ENCODE results near the gene TLR2. TPM values are rescaled to one million over a fixed set of nuclear protein-coding genes. Genes with fewer than 3 reads are reported as not detected.

Gene TLR2, protein sequence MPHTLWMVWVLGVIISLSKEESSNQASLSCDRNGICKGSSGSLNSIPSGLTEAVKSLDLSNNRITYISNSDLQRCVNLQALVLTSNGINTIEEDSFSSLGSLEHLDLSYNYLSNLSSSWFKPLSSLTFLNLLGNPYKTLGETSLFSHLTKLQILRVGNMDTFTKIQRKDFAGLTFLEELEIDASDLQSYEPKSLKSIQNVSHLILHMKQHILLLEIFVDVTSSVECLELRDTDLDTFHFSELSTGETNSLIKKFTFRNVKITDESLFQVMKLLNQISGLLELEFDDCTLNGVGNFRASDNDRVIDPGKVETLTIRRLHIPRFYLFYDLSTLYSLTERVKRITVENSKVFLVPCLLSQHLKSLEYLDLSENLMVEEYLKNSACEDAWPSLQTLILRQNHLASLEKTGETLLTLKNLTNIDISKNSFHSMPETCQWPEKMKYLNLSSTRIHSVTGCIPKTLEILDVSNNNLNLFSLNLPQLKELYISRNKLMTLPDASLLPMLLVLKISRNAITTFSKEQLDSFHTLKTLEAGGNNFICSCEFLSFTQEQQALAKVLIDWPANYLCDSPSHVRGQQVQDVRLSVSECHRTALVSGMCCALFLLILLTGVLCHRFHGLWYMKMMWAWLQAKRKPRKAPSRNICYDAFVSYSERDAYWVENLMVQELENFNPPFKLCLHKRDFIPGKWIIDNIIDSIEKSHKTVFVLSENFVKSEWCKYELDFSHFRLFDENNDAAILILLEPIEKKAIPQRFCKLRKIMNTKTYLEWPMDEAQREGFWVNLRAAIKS
- 7.1 TPM for total RNA-seq

DNA sequence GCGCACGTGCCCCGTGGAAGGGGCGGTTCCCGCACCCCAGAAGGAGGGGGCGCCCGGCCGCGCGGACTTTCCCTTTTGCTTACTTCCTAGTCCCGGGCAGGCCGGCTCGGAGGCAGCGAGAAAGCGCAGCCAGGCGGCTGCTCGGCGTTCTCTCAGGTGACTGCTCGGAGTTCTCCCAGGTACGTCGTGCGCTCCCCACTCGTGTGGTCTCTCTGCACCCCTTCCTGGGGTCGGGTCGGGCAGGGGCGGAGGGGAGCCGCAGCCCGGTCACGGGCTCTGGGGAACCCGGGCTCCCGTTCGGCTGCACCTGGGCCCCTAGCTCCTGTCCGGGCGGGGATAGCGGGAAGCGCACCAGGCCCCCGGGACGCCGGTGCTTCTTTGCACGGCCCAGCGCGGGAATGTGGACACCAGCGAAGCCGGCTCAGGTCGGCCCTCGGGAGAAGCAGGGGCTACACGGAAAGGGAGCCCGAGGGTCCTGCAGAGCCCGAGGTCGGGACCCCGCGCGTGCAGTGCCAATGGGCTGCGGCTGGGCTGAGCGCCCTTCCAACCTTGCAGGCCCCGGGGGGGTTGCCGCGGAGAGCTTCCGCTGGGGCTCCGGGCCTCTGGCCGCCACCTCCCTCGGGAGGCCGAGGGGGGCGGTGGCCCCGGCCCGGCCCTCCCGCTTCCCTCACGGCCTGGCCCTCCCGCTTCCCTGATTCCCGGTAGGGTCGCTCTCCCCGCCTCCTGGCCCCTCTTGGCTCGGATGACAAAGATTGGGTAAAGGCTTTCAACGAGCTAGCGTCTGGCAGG, at the start of gene TLR2:
Gene TLR2, plus strand, starts transcription at position 99 of the 789 bp plus-strand sequence. CDS start 18,628 bp downstream, outside the sequence.
- DNase-seq, result peak; percentile 57

DNA sequence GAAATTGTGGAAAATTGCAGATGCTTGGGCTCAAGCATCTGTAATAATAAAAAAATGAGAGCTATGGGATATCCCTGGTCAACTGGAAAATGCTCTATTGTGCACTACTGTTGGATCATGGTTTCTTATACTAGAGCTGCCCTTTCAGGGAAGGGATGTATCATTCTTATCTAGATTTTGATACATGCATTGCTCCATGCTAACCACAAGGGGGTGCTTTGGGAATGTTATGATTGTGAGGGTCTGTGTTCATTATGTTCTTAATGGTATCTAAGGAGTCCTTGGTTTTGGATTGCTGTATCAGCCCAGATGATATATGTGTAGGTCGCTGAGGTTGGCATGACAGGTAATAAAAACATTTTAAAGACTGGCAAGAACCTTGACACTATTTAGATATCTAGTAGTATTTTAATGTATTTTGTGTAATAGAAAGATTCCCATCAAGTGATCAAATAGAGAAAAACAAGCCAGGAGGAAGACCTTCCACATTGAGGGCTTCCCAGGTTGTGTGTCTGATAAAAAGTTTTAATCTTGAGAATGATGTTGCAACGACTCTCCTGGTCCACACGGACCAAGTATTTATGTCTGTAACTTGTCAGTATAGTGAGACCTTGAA, 49.2 kb upstream of the TLR2 start:
- peak; percentile 31 for DNase-seq

DNA sequence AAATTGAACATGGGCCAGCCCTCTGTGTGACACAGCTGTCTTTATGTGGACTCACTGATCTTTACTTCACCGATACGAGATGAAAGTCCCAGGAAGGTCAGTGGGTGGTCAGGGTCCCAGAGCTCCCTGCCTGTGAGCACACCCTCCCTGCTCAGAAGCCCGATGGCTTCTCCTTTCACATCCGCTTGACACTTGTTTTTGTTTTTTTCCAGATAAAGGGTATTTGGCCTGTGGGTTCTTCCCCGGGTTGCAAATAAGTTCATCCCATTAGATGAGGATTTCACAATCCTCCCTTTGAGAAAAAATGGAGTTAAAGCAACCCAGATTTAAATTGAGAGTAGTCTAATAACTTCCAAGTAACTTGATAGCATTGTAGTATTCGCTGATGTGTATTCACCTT, 48.2 kb upstream of the TLR2 start:
- no peak for DNase-seq

DNA sequence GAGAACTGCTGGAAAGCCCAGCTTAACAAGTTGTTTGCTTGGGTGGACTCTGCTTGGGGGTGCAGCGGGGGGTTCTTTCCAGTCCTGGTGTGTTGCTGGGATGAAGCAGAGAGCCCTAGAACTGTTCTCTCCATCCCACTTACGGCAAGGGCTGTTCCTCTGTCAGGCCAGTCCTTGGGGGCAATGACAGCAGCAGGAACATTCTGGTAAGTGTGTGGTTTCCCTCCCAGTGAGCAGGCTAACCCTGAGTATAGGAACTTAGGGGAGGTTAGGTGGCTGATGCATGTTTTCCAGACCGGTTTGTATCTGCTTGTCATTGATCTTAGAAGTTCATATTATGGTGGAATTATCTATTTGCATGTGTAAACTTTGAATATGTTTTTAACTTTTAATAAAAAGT, 46.9 kb upstream of the TLR2 start:
- DNase-seq, result no peak

DNA sequence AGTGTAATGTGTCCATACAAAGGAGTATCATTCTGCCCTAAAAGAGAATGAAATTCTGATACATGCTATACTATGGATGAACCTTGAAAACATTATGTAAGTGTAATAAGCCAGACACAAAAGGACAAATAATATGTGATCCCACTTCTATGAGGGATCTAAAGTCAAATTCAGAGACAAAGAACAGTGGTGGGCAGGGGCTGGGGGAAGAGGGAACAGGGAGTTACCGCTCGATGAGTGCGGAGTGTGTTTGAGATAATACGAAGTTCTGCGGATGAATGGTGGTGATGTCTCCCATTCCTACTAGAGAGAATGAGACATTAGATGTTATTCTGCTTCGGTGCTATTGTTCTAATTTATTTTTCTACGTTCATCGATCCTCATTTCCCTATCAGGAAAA, 46.1 kb upstream of the TLR2 start:
- no peak for DNase-seq

DNA sequence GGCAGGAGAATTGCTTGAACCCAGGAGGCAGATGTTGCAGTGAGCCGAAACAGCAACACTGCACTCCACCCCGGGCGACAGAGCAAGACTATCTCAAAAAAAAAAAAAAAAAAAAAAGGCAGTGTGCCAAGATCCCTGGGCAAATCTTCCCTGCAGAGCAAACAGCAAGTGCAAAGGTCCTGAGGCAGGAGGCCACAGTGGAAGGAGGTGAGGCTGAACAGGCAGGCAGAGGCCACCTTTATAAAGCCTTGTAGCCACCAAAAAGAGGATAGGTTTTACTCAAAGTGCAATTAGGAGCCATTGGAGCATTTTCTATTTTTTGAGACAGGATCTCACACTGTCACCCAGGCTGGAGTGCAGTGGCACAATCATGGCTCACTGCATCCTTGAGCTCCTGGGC, 45.1 kb upstream of the TLR2 start:
- DNase-seq, result no peak

DNA sequence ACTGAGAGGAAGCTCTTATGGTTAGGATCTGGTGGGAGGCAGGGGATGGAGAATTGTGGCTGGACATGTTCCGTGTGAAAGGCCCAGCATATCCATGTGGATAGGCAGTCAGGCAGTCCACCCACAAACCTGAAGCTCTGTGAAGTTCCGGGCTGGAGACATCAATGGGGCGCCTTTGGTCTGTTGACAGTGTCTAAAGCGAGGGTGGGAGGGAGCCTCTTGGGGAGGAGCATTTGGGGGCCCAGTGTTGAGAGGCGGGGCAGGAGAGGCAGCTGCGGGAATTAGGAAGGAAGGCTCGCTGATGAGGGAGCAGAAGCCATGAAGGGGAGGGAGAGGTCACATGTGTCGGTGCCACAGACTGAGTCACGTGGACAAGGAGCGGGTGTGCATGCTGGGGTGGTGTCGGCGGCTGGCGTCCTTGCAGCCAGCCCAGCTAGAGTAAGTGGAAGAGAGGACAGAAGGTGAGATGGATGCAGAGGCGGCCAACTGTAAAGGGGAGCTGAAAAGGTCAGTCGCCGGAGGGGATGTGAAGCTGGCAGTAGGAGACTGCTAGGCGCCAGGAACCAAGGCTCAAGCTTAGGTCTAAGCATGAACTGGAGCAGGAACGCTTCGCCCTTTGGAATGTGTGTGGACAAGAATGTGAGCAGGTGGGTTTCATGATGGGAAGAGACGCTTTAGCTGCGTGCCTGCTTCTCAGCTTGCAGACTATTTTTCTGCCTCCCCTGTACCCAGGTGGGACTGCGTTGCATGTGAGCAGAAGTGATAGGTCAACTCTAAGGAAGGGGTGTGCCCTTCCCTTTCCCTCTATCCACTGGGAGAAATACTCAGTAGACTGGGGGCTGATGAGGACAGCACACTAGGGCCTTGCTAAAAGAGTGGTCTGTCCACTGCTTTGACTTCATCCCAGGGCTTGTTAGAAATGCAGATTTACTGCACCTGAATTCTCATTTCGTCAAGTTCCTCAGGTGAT, 44.0 kb upstream of the TLR2 start:
- no peak for DNase-seq

DNA sequence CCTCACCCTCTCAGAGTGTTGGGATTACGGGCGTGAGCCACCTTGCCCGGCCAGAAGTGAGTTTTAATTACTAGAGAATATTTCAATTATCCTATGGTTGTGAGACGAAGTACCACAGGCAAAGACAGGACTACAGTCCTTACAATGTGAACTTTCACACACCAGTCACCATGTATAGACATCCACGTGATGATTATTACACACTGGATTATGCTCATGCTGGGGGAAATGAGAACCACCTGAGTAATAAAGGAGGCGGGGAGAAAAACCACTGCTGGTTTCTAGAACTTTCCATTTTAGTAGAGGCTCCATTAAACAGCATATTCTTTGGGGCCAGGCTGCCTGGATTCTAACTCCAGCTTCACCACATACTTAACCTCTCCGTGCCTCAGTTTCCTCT, 42.5 kb upstream of the TLR2 start:
- no peak for DNase-seq

DNA sequence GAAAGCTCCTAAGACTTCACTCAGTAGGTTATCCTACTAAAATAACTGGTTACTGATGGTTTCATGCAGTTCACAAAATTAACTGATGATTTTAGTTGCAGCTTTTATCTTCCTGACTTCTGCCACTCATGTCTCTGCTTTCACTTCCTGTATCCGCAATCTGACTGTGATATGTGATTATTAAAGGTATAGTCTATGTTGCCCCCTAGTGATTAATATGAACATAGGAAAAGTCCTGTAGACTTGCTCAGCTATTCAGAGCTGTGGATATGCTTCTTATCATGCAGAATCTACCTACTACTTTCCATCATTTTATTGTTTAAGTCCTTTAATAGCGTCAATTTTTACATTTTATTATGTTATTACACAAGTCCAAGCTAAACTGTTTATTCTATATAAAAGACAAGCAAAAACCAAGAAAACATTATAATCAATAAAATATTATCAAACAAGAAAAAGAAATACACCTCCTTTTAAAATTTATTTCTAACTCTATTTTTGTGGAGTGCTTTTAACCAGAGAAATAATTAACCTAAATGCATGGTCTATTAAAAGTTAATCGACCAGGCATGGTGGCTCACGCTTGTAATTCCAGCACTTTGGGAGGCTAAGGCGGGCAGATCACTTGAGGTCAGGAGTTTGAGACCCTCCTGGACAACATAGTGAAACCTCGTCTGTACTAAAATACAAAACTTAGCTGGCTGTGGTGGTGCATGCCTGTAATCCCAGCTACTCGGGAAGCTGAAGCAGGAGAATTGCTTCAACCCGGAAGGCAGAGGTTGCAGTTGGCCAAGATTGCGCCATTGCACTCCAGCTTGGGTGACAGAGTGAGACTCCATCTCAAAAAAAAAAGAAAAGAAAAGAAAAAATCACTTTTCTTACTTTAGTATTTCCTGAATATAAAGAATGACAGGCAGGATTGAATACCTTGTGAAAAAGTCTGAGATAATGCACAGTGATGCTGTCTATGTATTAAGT, 40.4 kb upstream of the TLR2 start:
- peak; percentile 53 for DNase-seq

DNA sequence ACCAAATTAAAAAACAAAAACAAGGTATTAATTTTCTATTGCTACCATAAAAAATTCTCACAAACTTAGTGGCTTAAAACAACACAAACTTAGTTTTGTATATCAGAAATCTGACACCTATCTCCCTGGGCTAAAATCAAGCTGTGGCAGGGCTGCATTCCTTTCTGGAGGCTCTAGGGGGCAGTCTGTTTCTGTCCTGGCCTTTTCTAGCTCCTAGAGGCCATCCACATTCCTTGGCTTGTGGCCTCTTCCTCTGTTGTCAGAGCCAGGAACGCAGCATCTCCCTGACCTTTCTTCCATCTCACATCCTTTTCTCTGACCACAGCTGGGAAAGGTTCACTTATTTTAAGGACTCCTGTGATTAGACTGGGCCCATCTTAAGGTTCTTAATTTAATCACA, 38.9 kb upstream of the TLR2 start:
- DNase-seq, result no peak

DNA sequence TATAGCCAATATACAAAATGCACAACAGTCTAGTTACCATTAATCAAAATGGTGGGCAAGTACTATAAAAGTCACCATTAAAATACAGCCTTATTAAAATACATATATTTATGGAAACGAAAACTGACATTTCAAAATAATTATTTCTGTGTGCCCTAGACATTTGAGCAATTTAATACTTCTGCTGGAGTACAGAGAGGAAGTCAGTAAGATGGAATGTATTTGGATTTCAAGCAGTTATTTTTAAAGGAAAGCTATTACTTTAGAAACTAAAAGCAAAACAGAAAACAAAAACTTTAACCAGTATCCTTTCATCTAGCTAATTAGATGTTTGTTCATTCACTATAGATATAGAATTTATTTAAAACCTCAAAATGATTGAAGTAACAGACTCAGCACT, 37.8 kb upstream of the TLR2 start:
- DNase-seq, result no peak

DNA sequence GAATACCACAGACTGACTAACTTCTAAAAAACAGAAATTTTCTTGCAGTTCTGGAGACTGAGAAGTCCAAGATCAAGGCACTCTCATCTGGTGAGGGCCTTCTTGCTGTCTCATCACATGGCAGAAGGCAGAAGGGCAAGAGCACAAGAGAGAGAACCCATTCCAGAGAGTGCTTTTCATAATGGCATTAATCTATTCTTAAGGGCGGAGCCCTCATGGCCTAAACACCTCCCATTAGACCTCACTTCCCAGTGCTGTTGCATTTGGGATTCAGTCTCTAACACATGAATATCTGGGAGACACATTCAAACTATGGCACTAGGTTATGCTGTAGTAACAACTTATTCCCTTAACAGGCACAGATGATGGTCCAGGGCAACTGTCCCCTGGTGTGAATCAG, 37.1 kb upstream of the TLR2 start:
- no peak for DNase-seq

DNA sequence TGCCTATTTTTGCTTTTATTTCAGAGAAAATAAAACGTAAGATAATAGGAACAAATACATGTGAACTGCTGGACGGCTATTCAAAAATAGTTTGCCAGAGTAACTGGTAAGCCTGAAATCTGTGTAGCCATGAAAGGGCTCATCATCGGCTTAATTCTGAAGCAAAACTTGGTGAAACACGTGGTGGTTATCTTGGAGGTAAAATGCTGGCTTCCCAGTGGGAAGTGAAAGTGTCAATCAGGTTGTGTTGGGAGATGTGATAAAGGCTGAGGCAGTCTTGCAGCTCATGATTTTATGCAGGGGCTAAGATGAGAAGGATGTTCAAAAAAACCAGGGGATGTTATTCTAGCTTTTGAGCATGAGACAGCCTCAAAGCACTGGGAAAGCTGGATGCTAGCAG, 36.1 kb upstream of the TLR2 start:
- DNase-seq, result no peak

DNA sequence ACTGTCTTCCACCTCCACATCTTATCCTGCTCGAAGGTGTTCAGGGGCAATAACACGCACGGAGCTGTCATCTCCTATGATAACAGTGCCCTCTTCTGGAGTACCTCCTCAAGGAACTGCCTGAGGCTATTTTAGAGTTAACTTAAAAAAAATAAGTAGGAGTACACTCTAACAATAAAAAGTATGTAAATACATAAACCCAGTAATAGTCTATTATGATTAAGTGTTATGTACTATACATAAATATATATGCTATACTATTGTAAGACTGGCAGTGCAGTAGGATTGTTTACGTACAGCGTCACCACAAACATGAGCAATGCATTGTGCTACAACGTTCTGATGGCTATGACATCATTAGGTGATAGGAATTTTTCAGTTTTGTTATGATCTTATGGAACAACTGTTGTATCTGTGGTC, 34.5 kb upstream of the TLR2 start:
- peak; percentile 33 for DNase-seq

DNA sequence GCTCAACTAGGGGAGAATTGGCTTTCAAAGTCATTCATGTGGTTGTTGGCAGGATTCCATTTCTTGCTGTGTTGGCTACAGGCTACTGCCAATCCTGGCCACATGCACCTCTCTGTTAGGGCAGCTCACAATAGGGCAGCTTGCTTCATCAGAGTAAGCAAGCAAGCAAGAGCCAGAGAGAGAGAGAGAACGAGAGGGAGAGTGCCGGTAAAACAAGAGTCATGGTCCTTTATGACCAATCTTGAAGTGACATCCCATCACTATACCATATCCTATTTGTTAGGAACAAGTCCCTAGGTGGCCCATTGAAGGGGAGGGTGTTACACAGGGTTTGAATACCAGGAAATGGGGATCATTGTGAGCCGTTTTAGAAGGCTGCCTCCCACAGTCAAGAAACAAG, 33.0 kb upstream of the TLR2 start:
- DNase-seq, result no peak

DNA sequence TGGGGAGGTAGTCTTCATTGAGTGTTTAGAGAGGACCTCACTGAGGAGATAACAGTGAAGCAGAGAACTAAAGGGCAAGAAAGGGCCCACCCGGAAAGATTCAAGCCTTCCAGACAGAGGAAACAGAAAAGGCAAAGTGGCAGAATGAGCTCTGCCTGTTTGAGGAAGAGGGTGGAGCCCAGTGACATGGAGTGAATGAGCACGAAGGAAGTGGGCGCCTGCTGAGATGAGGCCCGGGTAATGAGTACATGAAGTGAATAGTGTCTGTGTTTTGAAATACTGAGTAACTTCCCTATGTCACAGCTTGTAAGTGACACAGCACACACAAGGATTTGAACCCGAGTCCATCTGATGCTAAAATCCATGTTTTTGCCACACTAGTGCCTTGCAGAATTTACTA, 32.5 kb upstream of the TLR2 start:
- DNase-seq, result peak; percentile 13

DNA sequence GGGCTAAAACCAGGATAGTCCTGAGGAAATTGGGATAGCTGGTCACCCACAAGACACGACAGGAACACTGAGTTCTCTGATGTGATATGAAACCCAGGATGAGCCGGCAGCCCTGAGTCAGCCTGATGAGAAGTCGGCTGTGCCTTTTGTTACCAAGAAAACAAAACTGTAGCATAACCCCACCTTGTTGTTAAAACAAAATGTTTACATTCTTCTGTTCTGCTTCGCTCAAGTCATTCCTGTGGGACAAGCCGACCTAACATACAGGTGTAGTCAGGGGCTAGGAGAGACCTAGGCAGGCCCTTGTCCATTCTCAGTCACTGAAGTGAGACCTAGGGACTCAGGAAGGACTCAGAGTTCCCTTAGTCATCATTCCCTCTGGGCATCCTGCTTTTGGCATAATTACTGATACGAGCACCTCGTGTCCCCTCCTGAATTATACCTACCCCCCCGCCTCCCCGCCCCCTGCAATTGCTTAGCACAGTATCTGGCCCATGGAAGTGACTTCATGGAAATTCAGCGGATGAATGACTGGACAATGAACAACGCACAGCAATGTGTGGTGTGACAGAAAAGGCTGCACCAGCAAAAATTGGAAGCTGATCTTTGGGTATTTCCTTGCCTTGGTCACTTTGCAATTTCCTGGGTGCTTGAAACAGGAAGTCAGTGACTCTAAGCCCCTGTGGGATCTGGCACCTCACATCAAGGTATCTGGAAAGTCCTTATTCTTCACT, 31.9 kb upstream of the TLR2 start:
- no peak for DNase-seq

DNA sequence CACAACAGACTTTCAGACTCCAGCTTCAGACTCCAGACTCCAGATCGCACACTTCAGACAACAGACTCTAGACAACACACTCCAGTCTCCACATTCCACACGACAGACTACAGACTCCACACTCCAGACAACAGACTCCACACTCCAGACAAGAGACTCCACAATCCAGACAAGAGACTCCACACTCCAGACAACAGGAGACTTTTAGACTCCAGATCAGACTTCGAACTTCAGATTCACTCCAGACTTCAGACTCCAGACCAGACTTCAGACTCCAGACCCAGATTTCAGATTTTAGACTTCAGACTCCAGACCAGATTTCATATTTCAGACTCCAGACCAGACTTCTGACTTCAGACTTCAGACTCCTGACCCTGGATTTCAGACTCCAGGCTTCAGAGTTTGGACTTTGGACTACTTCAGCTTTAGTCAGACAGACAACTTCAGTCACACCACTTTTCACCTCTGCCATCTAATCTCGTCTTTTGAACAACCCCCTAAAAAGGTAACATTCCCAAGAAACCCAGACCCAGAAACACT, 29.0 kb upstream of the TLR2 start:
- no peak for DNase-seq

DNA sequence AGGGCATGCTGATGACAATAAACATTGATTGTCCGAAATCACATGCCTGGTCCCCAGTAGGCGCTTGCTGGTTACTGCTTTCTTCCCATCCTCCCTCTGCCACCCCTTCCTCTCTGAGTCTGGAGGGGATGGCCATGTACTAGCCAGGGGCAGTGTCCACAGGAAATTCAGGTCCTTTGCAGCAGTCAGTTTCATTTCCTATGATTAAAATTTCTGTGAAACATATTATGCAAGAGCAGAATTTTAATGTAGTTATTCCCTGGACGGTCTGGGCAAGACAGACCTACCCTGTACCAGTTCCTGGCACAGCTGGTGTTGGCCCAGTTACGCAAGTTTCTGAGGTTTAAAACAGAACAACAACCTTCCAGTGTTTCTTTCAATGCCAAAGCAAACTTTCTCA, 28.2 kb upstream of the TLR2 start:
- DNase-seq, result peak; percentile 37
